Epithelial cell of prostate (primary cell): ENCODE data around the gene RB1.
"Not testable (repeated sequence)": the region's sequence is repeated elsewhere in the genome, so short reads cannot be mapped to it uniquely, and the experiment has no call there.

Source experiments
- DNase-seq: peaks from one replicate; pipeline ENCODE4 v3.0.0-alpha.2; 2011; ENCODE audit warnings: low read depth, low spot score
- H3K27ac ChIP-seq: fragments of 450-650 bp; 2 replicates; pipeline ENCODE4 v1.5.1; 2017; ENCODE audit warnings: mild to moderate bottlenecking

The RB1 gene

GRCh38 chr13:48339198-48339597, 35.6 kb downstream of the RB1 start:
- not testable (repeated sequence) for DNase-seq

GRCh38 chr13:48344264-48344663, 40.7 kb downstream of the RB1 start:
- DNase-seq: no peak
- no peak overlapping the region for H3K27ac ChIP-seq

More at GRCh38 chr13:48339198-48339597, 35.6 kb downstream of the RB1 start:
- not testable (repeated sequence) for H3K27ac ChIP-seq

GRCh38 chr13:48346583-48346982, 43.0 kb downstream of the RB1 start:
- no peak overlapping the region for H3K27ac ChIP-seq
- DNase-seq: no peak

- DNase-seq: no peak
- no peak overlapping the region for H3K27ac ChIP-seq
These were observed 46.0 kb downstream of the RB1 start for GRCh38 chr13:48349525-48349924.

GRCh38 chr13:48353590-48353989, 50.0 kb downstream of the RB1 start:
- H3K27ac ChIP-seq: no peak overlapping the region
- no peak for DNase-seq

- DNase-seq, H3K27ac ChIP-seq: not testable (repeated sequence)
These were observed 52.0 kb downstream of the RB1 start for GRCh38 chr13:48355524-48355923.

GRCh38 chr13:48356750-48357149, 53.2 kb downstream of the RB1 start:
- no peak overlapping the region for H3K27ac ChIP-seq

GRCh38 chr13:48369988-48370387, 66.4 kb downstream of the RB1 start:
- DNase-seq: no peak

More at GRCh38 chr13:48356750-48357149, 53.2 kb downstream of the RB1 start:
- no peak for DNase-seq

GRCh38 chr13:48370815-48371214, 67.3 kb downstream of the RB1 start:
- H3K27ac ChIP-seq: no peak overlapping the region
- no peak for DNase-seq

More at GRCh38 chr13:48369988-48370387, 66.4 kb downstream of the RB1 start:
- H3K27ac ChIP-seq: no peak overlapping the region

GRCh38 chr13:48377857-48378256, 74.3 kb downstream of the RB1 start:
- DNase-seq: no peak

GRCh38 chr13:48380581-48380980, 77.0 kb downstream of the RB1 start:
- no peak for DNase-seq
- no peak overlapping the region for H3K27ac ChIP-seq

More at GRCh38 chr13:48377857-48378256, 74.3 kb downstream of the RB1 start:
- no peak overlapping the region for H3K27ac ChIP-seq

GRCh38 chr13:48383384-48383783, 79.8 kb downstream of the RB1 start:
- DNase-seq: no peak
- H3K27ac ChIP-seq: no peak overlapping the region

GRCh38 chr13:48386816-48387215, 83.3 kb downstream of the RB1 start:
- H3K27ac ChIP-seq: no peak overlapping the region
- DNase-seq: no peak

- H3K27ac ChIP-seq: no peak overlapping the region
- DNase-seq: no peak
These were observed 87.7 kb downstream of the RB1 start for GRCh38 chr13:48391257-48391656.

GRCh38 chr13:48393030-48393697, 89.6 kb downstream of the RB1 start:
- no peak overlapping the region for H3K27ac ChIP-seq
- DNase-seq: no peak

- no peak for DNase-seq
- no peak overlapping the region for H3K27ac ChIP-seq
These were observed 90.1 kb downstream of the RB1 start for GRCh38 chr13:48393698-48394085.

- DNase-seq: no peak
- peak overlapping the region; percentile 90 for H3K27ac ChIP-seq
These were observed 94.2 kb downstream of the RB1 start for GRCh38 chr13:48397744-48398143.

- peak overlapping the region; percentile 90 for H3K27ac ChIP-seq
- DNase-seq: no peak
These were observed 95.0 kb downstream of the RB1 start for GRCh38 chr13:48398450-48399095.

GRCh38 chr13:48400090-48400694, 96.6 kb downstream of the RB1 start:
- DNase-seq: no peak
- H3K27ac ChIP-seq: peak overlapping the region; percentile 90

- peak; percentile 84 for DNase-seq
- peak overlapping the region; percentile 90 for H3K27ac ChIP-seq
These were observed 97.3 kb downstream of the RB1 start for GRCh38 chr13:48400850-48401291.

GRCh38 chr13:48401480-48401879, 97.9 kb downstream of the RB1 start:
- DNase-seq: no peak
- H3K27ac ChIP-seq: peak overlapping the region; percentile 90
